SJCRH30 (cell line): ENCODE measurements around the gene CEP295NL. TPM values are rescaled to one million over a fixed set of nuclear protein-coding genes. Genes with fewer than 3 reads are reported as not detected.

Source experiments
- total RNA-seq: library from RNA; depleted of rRNA; stranded (reverse); fragments of >200 nt; shearing (Covaris generic); gene quantifications from 2 replicates; pipeline ENCODE4 v1.2.3, GENCODE V29; 2014; rRNA removed

Gene CEP295NL
- total RNA-seq, 1 experiment from 2014 or later: 1.3 TPM

Other genes starting within 250 kb of the CEP295NL start
- gene CYTH1, start 120.9 kb downstream of the CEP295NL start, total RNA-seq: 29.1 and 34.0 TPM in 2 replicates
- gene USP36, start 62.4 kb downstream of the CEP295NL start, total RNA-seq: 42.8 and 48.2 TPM in 2 replicates
- 65.6 and 66.9 TPM in 2 replicates for gene TIMP2, start 22.2 kb upstream of the CEP295NL start, total RNA-seq
- 140 and 142 TPM in 2 replicates for gene LGALS3BP, start 76.7 kb upstream of the CEP295NL start, total RNA-seq
- gene CANT1, start 106.6 kb upstream of the CEP295NL start, total RNA-seq: 89.0 and 98.6 TPM in 2 replicates
- gene C1QTNF1, start 121.0 kb upstream of the CEP295NL start, total RNA-seq: 45.7 and 48.3 TPM in 2 replicates
- 56.3 and 82.5 TPM in 2 replicates for gene ENGASE, start 171.6 kb upstream of the CEP295NL start, total RNA-seq